Measurements from ENCODE around the gene SDCBP2.

Gene SDCBP2

GRCh38 chr20:1315804-1316203, 13.1 kb downstream of the SDCBP2 start:
- in situ Hi-C loops (cut with HindIII; ENCODE audit: low sequenced_read_pairs), result loop anchor here (5.0 kb wide), 1 partner anchor 76 kb away; the partner anchor contains the start of gene FKBP1A

DNA sequence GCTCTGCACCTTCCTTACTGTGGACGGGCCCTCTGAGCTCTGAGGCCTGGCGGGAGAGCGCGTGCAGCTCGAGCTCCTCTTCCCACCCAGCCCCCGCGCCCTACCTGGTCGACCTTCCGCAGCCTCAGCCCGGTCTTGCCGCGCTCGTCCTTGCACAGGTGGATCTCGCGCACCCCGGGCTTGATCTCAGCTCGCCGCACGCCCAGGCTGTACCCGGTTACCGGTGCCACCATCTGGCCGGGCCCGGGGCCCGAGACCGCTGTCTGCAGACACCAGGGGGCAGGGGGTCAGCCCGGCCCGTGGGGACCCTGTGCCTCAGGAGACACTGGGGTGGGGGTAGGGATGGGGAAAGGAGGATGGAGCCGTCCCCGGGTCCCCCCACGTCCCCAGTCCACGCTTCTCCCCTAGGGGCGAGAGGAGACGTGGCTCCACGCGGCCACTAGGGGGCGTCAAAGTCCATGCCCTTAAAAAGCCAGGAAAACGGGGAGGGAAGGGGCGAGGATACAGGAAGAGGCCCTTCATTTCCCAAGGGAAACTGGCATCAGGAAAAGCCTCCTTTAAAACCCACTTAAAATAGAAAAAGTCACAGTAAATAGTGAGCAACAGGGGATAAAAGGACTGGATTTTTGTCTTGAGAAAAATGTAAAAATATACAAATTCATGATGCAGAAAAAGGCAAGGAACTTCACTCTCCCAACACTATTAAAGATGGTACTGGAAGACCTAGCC, 15.5 kb downstream of the SDCBP2 start:
- in situ Hi-C loops (cut with HindIII; ENCODE audit: low sequenced_read_pairs), result no loop called here

DNA sequence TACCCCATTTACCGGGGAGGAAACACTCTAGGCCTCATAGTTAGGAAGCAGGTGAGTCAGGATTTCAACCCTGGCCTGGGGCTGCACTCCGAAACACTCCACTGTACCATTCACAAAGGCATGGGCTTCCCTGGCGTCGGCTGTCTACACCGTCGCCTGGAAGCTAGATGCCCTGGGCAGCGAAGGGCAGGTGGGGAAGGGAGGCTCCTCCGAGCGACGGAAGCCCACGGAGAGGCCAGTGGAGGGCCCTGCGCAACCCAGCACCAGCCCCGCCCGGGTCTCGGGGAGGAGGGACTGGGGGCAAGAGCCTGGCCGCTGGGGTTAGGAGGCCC, 16.1 kb downstream of the SDCBP2 start:
- in situ Hi-C loops (cut with HindIII; ENCODE audit: low sequenced_read_pairs), result no loop called here

DNA sequence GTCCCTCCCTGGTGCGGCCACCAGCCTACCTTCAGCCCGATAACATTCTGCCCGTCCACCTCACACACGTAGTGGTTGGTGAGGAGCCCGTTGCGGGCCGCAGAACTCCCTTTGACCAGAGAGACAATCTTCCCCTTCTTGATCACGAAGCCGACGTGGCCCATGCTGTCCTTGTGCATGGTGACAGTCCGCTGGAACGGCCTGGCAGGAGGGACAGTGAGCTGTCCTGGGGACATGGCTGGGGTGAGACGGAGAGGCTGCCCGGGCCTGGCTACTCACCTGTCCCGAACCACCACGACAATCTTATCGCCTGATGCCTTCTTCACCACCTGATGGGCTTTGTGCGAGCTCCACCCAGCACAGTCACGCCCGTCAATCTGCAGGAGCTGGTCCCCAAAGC, 16.6 kb downstream of the SDCBP2 start:
- in situ Hi-C loops (cut with HindIII; ENCODE audit: low sequenced_read_pairs), result no loop called here

- in situ Hi-C loops (cut with HindIII; ENCODE audit: low sequenced_read_pairs), result no loop called here
These were observed 18.3 kb downstream of the SDCBP2 start for GRCh38 chr20:1310506-1311190.

DNA sequence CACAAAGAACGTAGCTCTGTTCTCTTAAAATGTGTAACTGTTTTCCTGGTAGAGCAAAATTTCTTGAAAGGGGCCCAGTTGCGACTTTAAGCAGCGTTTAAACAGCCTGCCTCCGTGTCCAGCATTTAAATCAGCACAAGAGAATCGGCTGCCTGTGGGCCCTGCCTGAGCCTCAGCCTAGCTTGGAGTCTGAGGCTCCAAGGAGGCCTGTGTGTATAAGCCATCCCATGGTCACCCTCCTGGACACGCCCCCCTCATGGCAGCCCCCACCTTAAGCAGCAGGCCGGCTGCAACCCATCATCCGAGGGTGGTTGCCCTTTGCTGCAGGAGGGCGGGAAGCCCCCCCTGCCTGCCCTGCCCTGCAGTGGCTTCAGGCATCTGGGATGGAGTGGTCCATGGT, 18.9 kb downstream of the SDCBP2 start:
- in situ Hi-C loops (cut with HindIII; ENCODE audit: low sequenced_read_pairs), result no loop called here

- in situ Hi-C loops (cut with HindIII; ENCODE audit: low sequenced_read_pairs), result loop anchor here (5.0 kb wide), 1 partner anchor 128 kb away; no protein-coding TSS in a partner anchor
These were observed 19.5 kb downstream of the SDCBP2 start for GRCh38 chr20:1309439-1309847.

DNA sequence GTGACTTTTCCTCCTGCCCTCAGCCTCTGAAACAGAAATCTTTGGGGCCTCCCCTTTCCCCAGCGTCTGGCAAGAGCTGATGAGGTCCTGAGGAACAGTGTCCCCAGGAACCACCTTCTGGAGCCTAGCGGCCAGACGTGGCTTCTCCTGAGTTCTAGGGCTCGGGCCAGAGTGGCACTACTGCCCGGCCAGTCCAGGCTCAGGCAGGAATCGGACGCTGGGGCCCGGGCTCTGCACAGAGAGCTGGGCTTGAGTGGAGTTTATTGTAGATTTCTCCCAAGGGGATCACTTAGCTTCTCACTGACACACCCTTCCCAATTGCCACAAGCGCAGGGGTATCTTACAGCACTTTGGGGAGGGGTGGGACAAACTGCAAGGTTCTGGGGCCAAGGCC, 20.2 kb downstream of the SDCBP2 start:
- in situ Hi-C loops (cut with HindIII; ENCODE audit: low sequenced_read_pairs), result loop anchor here (5.0 kb wide), 1 partner anchor 129 kb away; no protein-coding TSS in a partner anchor

GRCh38 chr20:1308067-1308701, 20.8 kb downstream of the SDCBP2 start:
- in situ Hi-C loops (cut with HindIII; ENCODE audit: low sequenced_read_pairs), result loop anchor here (5.0 kb wide), 1 partner anchor 129 kb away; no protein-coding TSS in a partner anchor

DNA sequence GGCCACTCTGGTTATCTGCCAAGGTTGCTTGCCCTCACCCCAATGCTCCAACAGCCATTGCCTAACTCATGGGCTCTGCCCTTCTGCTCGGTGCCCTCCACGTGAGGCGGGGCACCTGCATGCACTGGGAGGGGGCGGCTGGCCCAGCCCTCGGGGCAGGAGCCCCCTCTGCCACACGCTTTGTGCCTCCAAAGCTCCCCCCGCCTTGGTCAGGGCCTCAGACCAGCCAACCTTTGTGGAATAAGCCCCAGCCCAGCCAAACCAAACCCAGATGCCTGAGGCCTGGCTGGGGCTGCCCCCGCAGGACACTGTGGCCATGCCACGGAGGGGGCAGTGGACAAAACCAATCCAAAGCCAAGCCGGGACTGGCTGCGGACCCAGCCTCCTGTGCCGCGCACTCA, 21.4 kb downstream of the SDCBP2 start:
- in situ Hi-C loops (cut with HindIII; ENCODE audit: low sequenced_read_pairs), result loop anchor here (5.0 kb wide), 1 partner anchor 130 kb away; no protein-coding TSS in a partner anchor

DNA sequence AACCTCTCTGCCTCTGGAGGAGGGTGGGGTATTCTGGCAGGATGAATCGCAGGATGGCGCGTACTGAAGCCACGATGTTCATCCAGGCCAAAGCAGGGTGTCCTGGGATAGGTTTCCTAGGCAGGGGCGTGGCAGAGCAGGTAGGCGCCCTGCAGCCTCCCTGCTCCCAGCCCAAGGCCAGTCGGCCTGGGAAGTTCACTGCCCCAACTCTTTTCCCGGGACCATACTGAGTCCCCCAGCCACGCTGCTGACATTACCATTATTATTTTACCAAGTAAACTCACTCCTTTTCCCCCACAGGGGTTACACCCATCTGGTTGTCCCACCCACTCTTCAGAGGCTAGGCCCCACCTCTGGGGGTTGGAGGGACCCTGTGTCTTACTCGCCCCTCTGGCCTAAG, 21.8 kb downstream of the SDCBP2 start:
- in situ Hi-C loops (cut with HindIII; ENCODE audit: low sequenced_read_pairs), result loop anchor here (5.0 kb wide), 1 partner anchor 130 kb away; no protein-coding TSS in a partner anchor

GRCh38 chr20:1306316-1307135, 22.4 kb downstream of the SDCBP2 start:
- in situ Hi-C loops (cut with HindIII; ENCODE audit: low sequenced_read_pairs), result loop anchor here (5.0 kb wide), 1 partner anchor 131 kb away; no protein-coding TSS in a partner anchor

GRCh38 chr20:1305712-1306111, 23.2 kb downstream of the SDCBP2 start:
- in situ Hi-C loops (cut with HindIII; ENCODE audit: low sequenced_read_pairs), result loop anchor here (5.0 kb wide), 1 partner anchor 132 kb away; no protein-coding TSS in a partner anchor

DNA sequence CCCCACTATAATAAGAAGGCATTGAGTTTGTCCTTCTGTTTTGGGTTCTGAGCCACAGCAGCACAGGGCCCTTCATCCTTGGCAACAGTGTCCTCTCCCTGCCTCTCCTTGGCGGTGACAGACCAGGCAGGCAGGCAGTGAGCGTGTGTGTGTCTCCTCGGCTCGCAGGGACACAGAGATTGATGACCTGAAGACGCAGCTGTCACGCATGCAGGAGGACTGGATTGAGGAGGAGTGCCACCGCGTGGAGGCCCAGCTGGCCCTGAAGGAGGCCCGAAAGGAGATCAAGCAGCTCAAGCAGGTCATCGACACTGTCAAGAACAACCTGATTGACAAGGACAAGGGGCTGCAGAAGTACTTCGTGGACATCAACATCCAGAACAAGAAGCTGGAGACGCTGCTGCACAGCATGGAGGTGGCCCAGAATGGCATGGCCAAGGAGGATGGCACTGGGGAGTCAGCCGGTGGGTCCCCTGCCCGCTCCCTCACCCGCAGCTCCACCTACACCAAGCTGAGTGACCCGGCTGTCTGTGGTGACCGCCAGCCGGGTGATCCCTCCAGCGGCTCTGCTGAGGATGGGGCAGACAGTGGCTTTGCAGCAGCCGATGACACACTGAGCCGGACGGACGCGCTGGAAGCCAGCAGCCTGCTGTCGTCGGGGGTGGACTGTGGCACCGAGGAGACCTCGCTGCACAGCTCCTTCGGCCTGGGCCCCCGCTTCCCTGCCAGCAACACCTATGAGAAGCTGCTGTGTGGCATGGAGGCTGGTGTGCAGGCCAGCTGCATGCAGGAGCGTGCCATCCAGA, 24.0 kb downstream of the SDCBP2 start:
- in situ Hi-C loops (cut with HindIII; ENCODE audit: low sequenced_read_pairs), result loop anchor here (5.0 kb wide), 1 partner anchor 132 kb away; no protein-coding TSS in a partner anchor

GRCh38 chr20:1302685-1303541, 26.0 kb downstream of the SDCBP2 start:
- in situ Hi-C loops (cut with HindIII; ENCODE audit: low sequenced_read_pairs), result no loop called here

DNA sequence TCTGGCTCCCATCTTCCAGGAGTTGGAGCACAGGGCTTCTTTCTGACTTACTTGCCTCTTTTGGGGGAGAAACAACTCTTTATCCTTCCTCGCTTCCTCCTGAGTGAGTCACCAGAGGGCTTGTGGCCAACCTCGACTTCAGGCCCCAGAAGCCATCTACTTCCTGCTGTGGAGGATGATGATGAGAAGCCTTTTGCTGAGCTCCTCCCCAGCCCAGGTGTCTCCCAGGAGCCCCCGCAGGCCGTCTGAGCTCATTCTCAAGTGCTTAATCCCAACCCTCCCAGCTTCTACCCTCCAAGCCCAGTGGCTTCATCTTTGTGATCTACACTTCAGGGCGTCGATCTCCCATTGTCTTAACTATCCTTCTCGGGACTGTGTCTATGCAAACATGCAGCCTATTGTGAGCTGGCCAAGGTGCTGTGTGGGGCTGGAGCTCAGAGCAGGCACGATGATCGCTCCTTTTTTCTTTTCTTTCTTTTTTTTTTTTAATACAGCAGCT, 27.9 kb downstream of the SDCBP2 start:
- in situ Hi-C loops (cut with HindIII; ENCODE audit: low sequenced_read_pairs), result no loop called here

DNA sequence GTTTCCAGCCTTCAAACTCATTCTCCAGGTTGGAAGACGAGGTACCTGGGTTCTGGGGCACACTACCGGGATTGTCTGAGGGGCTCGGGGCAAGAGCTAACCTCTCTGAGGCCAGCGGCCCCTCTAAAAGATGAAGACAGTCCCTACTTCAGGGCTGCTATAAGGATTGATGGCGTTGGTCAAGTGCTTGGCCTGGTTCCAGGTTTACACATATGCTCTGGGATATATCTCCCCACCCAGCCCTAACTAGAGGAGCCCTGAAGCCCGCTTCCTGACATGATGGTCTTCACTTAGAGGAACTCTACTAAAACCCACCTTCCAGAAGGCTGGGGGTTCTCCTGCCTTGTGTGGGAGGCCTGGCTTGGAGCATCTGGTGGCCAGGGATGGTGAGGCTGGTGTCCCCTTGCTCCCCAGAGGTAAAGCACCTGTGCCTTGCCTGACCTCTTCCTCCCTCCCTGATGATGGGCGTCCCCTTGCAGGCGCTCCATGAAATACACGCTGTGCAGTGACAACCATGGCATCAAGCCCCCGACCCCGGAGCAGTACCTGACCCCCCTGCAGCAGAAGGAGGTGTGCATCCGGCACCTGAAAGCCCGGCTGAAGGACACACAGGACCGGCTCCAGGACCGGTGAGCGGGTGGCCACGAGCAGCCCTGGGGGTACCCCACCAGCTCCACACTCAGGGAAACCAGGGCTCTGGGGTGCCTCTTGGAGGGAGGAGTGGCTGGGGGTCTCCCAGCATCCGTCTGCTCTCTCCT, 28.7 kb downstream of the SDCBP2 start:
- in situ Hi-C loops (cut with HindIII; ENCODE audit: low sequenced_read_pairs), result no loop called here

GRCh38 chr20:1299522-1299921, 29.4 kb downstream of the SDCBP2 start:
- in situ Hi-C loops (cut with HindIII; ENCODE audit: low sequenced_read_pairs), result no loop called here
